HEK293T (cell line): ENCODE results near the gene FOXE1.

Experiments used
- BHLHE40 ChIP-seq: fragments of 450-650 bp; IDR thresholded peaks from 2 replicates; pipeline ENCODE4 v1.6.1; 2016; ENCODE audit warnings: mild to moderate bottlenecking, moderate library complexity, borderline replicate concordance
- FOXA1 ChIP-seq: fragments of 450-650 bp; IDR thresholded peaks from 2 replicates; pipeline ENCODE4 v1.6.1; 2016; ENCODE audit warnings: mild to moderate bottlenecking
- FOXK2 ChIP-seq: fragments of 450-650 bp; IDR thresholded peaks from 2 replicates; pipeline ENCODE4 v1.6.1; 2016; ENCODE audit warnings: mild to moderate bottlenecking
- FOXM1 ChIP-seq: fragments of 450-650 bp; IDR thresholded peaks from 2 replicates; pipeline ENCODE4 v1.6.1; 2017; ENCODE audit warnings: mild to moderate bottlenecking, borderline replicate concordance
- HDGF ChIP-seq: fragments of 450-650 bp; IDR thresholded peaks from 2 replicates; pipeline ENCODE4 v1.6.1; 2017; ENCODE audit warnings: antibody characterized with exemption, borderline replicate concordance
- SP1 ChIP-seq: fragments of 450-650 bp; IDR thresholded peaks from 2 replicates; pipeline ENCODE4 v1.6.1; 2017
- SUZ12 ChIP-seq: fragments of 450-650 bp; IDR thresholded peaks from 2 replicates; pipeline ENCODE4 v1.6.1; 2016; ENCODE audit warnings: mild to moderate bottlenecking
- TARDBP ChIP-seq: fragments of 450-650 bp; IDR thresholded peaks from 2 replicates; pipeline ENCODE4 v1.6.1; 2016
- TF ChIP-seq, protein P1 (sequence below): fragments of 450-650 bp; IDR thresholded peaks from 2 replicates; pipeline ENCODE4 v1.6.1; 2016

GRCh38 chr9:97855486-97855875, 2.5 kb downstream of the FOXE1 start:
- TF ChIP-seq, protein P1, sequence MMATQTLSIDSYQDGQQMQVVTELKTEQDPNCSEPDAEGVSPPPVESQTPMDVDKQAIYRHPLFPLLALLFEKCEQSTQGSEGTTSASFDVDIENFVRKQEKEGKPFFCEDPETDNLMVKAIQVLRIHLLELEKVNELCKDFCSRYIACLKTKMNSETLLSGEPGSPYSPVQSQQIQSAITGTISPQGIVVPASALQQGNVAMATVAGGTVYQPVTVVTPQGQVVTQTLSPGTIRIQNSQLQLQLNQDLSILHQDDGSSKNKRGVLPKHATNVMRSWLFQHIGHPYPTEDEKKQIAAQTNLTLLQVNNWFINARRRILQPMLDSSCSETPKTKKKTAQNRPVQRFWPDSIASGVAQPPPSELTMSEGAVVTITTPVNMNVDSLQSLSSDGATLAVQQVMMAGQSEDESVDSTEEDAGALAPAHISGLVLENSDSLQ, result no peak
- TF ChIP-seq SUZ12, result no peak
- no peak for TF ChIP-seq FOXM1
- no peak for TF ChIP-seq HDGF
- no peak for TF ChIP-seq FOXA1
- TF ChIP-seq SP1, result no peak
- no peak for TF ChIP-seq FOXK2
- no peak for TF ChIP-seq BHLHE40
- TF ChIP-seq TARDBP, result no peak
